GM23338 (cell line): ENCODE results near the gene TRAF3IP1. TPM values are rescaled to one million over a fixed set of nuclear protein-coding genes. Genes with fewer than 3 reads are reported as not detected.

ENCODE experiments used
- ATAC-seq: fragments of 200-7000 bp; cut with Tn5 transposase; 3 replicates; pipeline ENCODE4 v1.9.1; 2020
- DNase-seq: peaks from one replicate; pipeline ENCODE4 v3.0.0-alpha.2; 2015; ENCODE audit warnings: low spot score
- H2AFZ ChIP-seq: fragments of 200-600 bp; sonication (generic); 2 replicates; pipeline ENCODE4 v1.8.0; 2016; ENCODE audit warnings: antibody characterized with exemption, mild to moderate bottlenecking, moderate library complexity
- H3F3A ChIP-seq: fragments of 200-600 bp; sonication (generic); replicated peaks from 2 replicates; pipeline ENCODE4 v1.8.0; 2017; ENCODE audit warnings: antibody characterized with exemption, mixed run types, low read depth
- H3K27ac ChIP-seq: fragments of 200-600 bp; sonication (generic); 2 replicates; pipeline ENCODE4 v1.6.1; 2016; ENCODE audit warnings: low read depth
- H3K27me3 ChIP-seq: fragments of 200-600 bp; sonication (generic); 2 replicates; pipeline ENCODE4 v1.8.0; 2016; ENCODE audit warnings: mild to moderate bottlenecking, mixed run types, moderate library complexity; ENCODE audit not compliant: insufficient read depth
- H3K36me3 ChIP-seq: fragments of 200-600 bp; sonication (generic); 2 replicates; pipeline ENCODE4 v1.8.0; 2016; ENCODE audit warnings: mild to moderate bottlenecking; ENCODE audit not compliant: insufficient read depth
- H3K4me1 ChIP-seq: fragments of 200-600 bp; sonication (generic); 2 replicates; pipeline ENCODE4 v1.8.0; 2016; ENCODE audit warnings: mild to moderate bottlenecking, moderate library complexity; ENCODE audit not compliant: insufficient read depth
- H3K4me2 ChIP-seq: fragments of 200-600 bp; sonication (generic); 2 replicates; pipeline ENCODE4 v1.7.1; 2017; ENCODE audit warnings: mixed run types
- H3K4me3 ChIP-seq: fragments of 200-600 bp; sonication (generic); 2 replicates; pipeline ENCODE4 v1.6.1; 2016; ENCODE audit warnings: mixed run types
- H3K79me2 ChIP-seq: fragments of 200-600 bp; sonication (generic); replicated peaks from 2 replicates; pipeline ENCODE4 v1.8.0; 2017; ENCODE audit warnings: mild to moderate bottlenecking; ENCODE audit not compliant: insufficient read depth
- H3K9me2 ChIP-seq: fragments of 200-600 bp; sonication (generic); 2 replicates; pipeline ENCODE4 v1.8.0; 2017; ENCODE audit not compliant: insufficient read depth
- H4K20me1 ChIP-seq: fragments of 200-600 bp; sonication (generic); replicated peaks from 2 replicates; pipeline ENCODE4 v1.8.0; 2017; ENCODE audit warnings: mild to moderate bottlenecking; ENCODE audit not compliant: insufficient read depth
- H3K27ac Mint-ChIP-seq: 2 replicates; pipeline ENCODE4 v1.8.0; 2020; ENCODE audit warnings: inconsistent platforms, mild to moderate bottlenecking, moderate library complexity, mixed read lengths
- H3K27me3 Mint-ChIP-seq: 3 replicates; pipeline ENCODE4 v1.8.0; 2022; ENCODE audit warnings: low read depth, mild to moderate bottlenecking, moderate library complexity, mixed read lengths, inconsistent platforms; ENCODE audit not compliant: insufficient read depth, poor library complexity
- H3K36me3 Mint-ChIP-seq: 3 replicates; pipeline ENCODE4 v1.8.0; 2021; ENCODE audit warnings: low read depth, mild to moderate bottlenecking, inconsistent platforms, moderate library complexity, mixed read lengths
- H3K4me1 Mint-ChIP-seq: 3 replicates; pipeline ENCODE4 v1.8.0; 2020; ENCODE audit warnings: mild to moderate bottlenecking, inconsistent platforms, mixed read lengths
- H3K4me3 Mint-ChIP-seq: 3 replicates; pipeline ENCODE4 v1.8.0; 2021; ENCODE audit warnings: moderate library complexity, mild to moderate bottlenecking, inconsistent platforms, mixed read lengths
- H3K9me3 Mint-ChIP-seq: 3 replicates; pipeline ENCODE4 v1.8.0; 2020; ENCODE audit warnings: moderate library complexity, mild to moderate bottlenecking, inconsistent platforms, mixed read lengths
- CREB1 ChIP-seq: fragments of 250-450 bp; sonication (Bioruptor Pico); IDR thresholded peaks from 2 replicates; pipeline ENCODE4 v1.5.0; 2020; ENCODE audit warnings: low read depth, mild to moderate bottlenecking, moderate library complexity
- CTCF ChIP-seq, 2 experiments: fragments of 200-600 bp in 1 of 2; sonication (generic) in 1 of 2; conservative IDR thresholded peaks; 2 replicates each; pipeline versions ENCODE4 v1.5.1 to v1.6.1; 2016 to 2017; ENCODE audit warnings: antibody characterized with exemption in 2 of 2, low read depth in 2 of 2, mild to moderate bottlenecking in 2 of 2, moderate library complexity in 1 of 2
- EZH2 ChIP-seq: fragments of 200-600 bp; sonication (generic); IDR thresholded peaks from one replicate; pipeline ENCODE4 v1.8.0; 2017; ENCODE audit warnings: antibody characterized with exemption, mild to moderate bottlenecking, low read depth; ENCODE audit not compliant: unreplicated experiment
- JUNB ChIP-seq: IDR thresholded peaks from one replicate; pipeline ENCODE4 v1.6.1; 2016; ENCODE audit warnings: antibody characterized with exemption; ENCODE audit not compliant: unreplicated experiment
- NANOG ChIP-seq: IDR thresholded peaks from 2 replicates; pipeline ENCODE4 v1.6.1; 2016; ENCODE audit warnings: antibody characterized with exemption, borderline replicate concordance
- POLR2AphosphoS5 ChIP-seq: IDR thresholded peaks from 2 replicates; pipeline ENCODE4 v1.6.1; 2016; ENCODE audit warnings: antibody characterized with exemption, low read depth
- STAT1 ChIP-seq: IDR thresholded peaks from one replicate; pipeline ENCODE4 v1.6.1; 2016; ENCODE audit warnings: antibody characterized with exemption; ENCODE audit not compliant: unreplicated experiment
- ZNF114 ChIP-seq: fragments of 250-450 bp; sonication (Bioruptor Pico); IDR thresholded peaks from 2 replicates; pipeline ENCODE4 v1.5.0; 2020; ENCODE audit warnings: mild to moderate bottlenecking, moderate library complexity
- ZNF331 ChIP-seq: fragments of 250-450 bp; sonication (Bioruptor Pico); IDR thresholded peaks from 2 replicates; pipeline ENCODE4 v1.5.0; 2020; ENCODE audit warnings: low read depth, mild to moderate bottlenecking, moderate library complexity
- polyA plus RNA-seq: library from polyadenylated mRNA; unstranded; fragments of >200 nt; fragmentation: Nextera tagmentation; extraction: Ambion mirVana; gene quantifications from 2 replicates; pipeline ENCODE4 v1.2.1, GENCODE V29; 2016
- total RNA-seq: library from RNA; depleted of rRNA; stranded (reverse); fragments of >200 nt; shearing (Covaris generic); gene quantifications from 2 replicates; pipeline ENCODE4 v1.2.3, GENCODE V29; 2014

Gene TRAF3IP1
- total and polyA plus RNA-seq, 2 experiments from 2014 or later: 12.5 to 20.7 TPM

- H3K4me1 Mint-ChIP-seq: no peaks in the 10 kb centered on the region; the same call in 2 of the 3 replicates
- no peak overlapping the region for H3K27ac ChIP-seq
Measured at GRCh38 chr2:238336151-238336550, 15.8 kb downstream of the TRAF3IP1 start.

GRCh38 chr2:238336793-238337444 is 16.6 kb downstream of the TRAF3IP1 start:
- Histone ChIP-seq H3K36me3 (no peaks in the 10 kb centered on the region), H3K4me3 (no peak overlapping the region), H3K79me2 (0 out of 2 replicates have a peak, but pooled peaks cover 4% of the 10 kb centered on the region), H4K20me1 (peaks cover 5% of the 10 kb centered on the region; the same call in 1 of the 2 replicates), H3K27ac (no peak overlapping the region), H3K4me1 (no peaks in the 10 kb centered on the region), H2AFZ (no peak overlapping the region), H3K9me2 (no peaks in the 10 kb centered on the region), H3F3A (no peaks in the 10 kb centered on the region), H3K27me3 (no peaks in the 10 kb centered on the region), H3K4me2 (no peak overlapping the region)
- H3K9me3 Mint-ChIP-seq: no peaks in the 10 kb centered on the region
- no peak for ATAC-seq
- H3K36me3 Mint-ChIP-seq: no peaks in the 10 kb centered on the region
- DNase-seq: no peak
- peaks cover 2% of the 10 kb centered on the region for H3K27me3 Mint-ChIP-seq
- no peak overlapping the region for H3K27ac Mint-ChIP-seq
- no peaks in the 10 kb centered on the region; the same call in 2 of the 3 replicates for H3K4me1 Mint-ChIP-seq
- no peak overlapping the region for H3K4me3 Mint-ChIP-seq
- no peak for TF ChIP-seq ZNF331 (CRISPR knock-in tag)
- no peak for TF ChIP-seq JUNB
- no peak for TF ChIP-seq CTCF (conservative IDR thresholded peaks at IDR 0.05; ENCODE audit: low read depth in 2 of 2)
- no peak for TF ChIP-seq ZNF114 (CRISPR knock-in tag)
- TF ChIP-seq STAT1: no peak
- no peak for TF ChIP-seq NANOG
- no peak for TF ChIP-seq POLR2AphosphoS5
- TF ChIP-seq EZH2: no peak

More at GRCh38 chr2:238336151-238336550, 15.8 kb downstream of the TRAF3IP1 start:
- no peak for DNase-seq
- Histone ChIP-seq H3K4me3 (no peak overlapping the region), H4K20me1 (peaks cover 5% of the 10 kb centered on the region; the same call in 1 of the 2 replicates), H3K4me2 (no peak overlapping the region), H3K36me3 (no peaks in the 10 kb centered on the region), H3K27me3 (no peaks in the 10 kb centered on the region), H2AFZ (no peak overlapping the region), H3K9me2 (no peaks in the 10 kb centered on the region), H3K79me2 (0 out of 2 replicates have a peak, but pooled peaks cover 4% of the 10 kb centered on the region), H3K4me1 (no peaks in the 10 kb centered on the region), H3F3A (no peaks in the 10 kb centered on the region)
- no peak overlapping the region for H3K4me3 Mint-ChIP-seq
- H3K27me3 Mint-ChIP-seq: peaks cover 2% of the 10 kb centered on the region
- ATAC-seq: no peak
- TF ChIP-seq CREB1 (CRISPR knock-in tag): no peak
- TF ChIP-seq JUNB: no peak
- no peak for TF ChIP-seq EZH2
- TF ChIP-seq CTCF (conservative IDR thresholded peaks at IDR 0.05; ENCODE audit: low read depth in 2 of 2): no peak
- H3K36me3 Mint-ChIP-seq: no peaks in the 10 kb centered on the region
- H3K27ac Mint-ChIP-seq: no peak overlapping the region
- no peaks in the 10 kb centered on the region for H3K9me3 Mint-ChIP-seq
